RWPE1 (cell line): ENCODE data around the gene BRPF3.
"Not testable (repeated sequence)": the region's sequence is repeated elsewhere in the genome, so short reads cannot be mapped to it uniquely, and the experiment has no call there.

Source experiments
- CTCF ChIA-PET: fragments of 350-600 bp; sonication (Branson Sonifier 250); formaldehyde crosslinking; extraction: SDS; loops from one replicate; lab custom pipeline; 2021; lab: Yijun Ruan, JAX
- POLR2A ChIA-PET: fragments of 400-600 bp; formaldehyde crosslinking; extraction: SDS; loops from one replicate; lab custom pipeline; 2020; ENCODE audit warnings: antibody characterized with exemption; ENCODE audit not compliant: low non-redundant PET; lab: Yijun Ruan, JAX
- DNase-seq: peaks from one replicate; pipeline ENCODE4 v3.0.0; 2012; ENCODE audit warnings: low spot score
- H3K27ac ChIP-seq: fragments of 450-650 bp; 2 replicates; pipeline ENCODE4 v1.5.1; 2017
- CTCF ChIP-seq: fragments of 450-650 bp; conservative IDR thresholded peaks from 2 replicates; pipeline ENCODE4 v1.5.1; 2017; ENCODE audit warnings: low read depth, mild to moderate bottlenecking

The BRPF3 gene

GRCh38 chr6:36217188-36217587 lies 20.6 kb downstream of the BRPF3 start:
- no peak for DNase-seq
- no peak for TF ChIP-seq CTCF
- CTCF ChIA-PET = interaction anchor here (0.6 kb wide), 1 partner anchor 19 kb away, joined by 3 read pairs; no protein-coding TSS in a partner anchor
- no peak overlapping the region for H3K27ac ChIP-seq
- POLR2A ChIA-PET = interaction anchor here (0.7 kb wide), 1 partner anchor 66 kb away, joined by 3 read pairs; no protein-coding TSS in a partner anchor

- CTCF ChIA-PET = interaction anchor here (0.6 kb wide), 1 partner anchor 20 kb away, joined by 3 read pairs; no protein-coding TSS in a partner anchor
Observed at GRCh38 chr6:36217946-36218345, 21.4 kb downstream of the BRPF3 start.

GRCh38 chr6:36218516-36218915 lies 22.0 kb downstream of the BRPF3 start:
- CTCF ChIA-PET, POLR2A ChIA-PET, DNase-seq, H3K27ac ChIP-seq: not testable (repeated sequence)

More at GRCh38 chr6:36217946-36218345, 21.4 kb downstream of the BRPF3 start:
- H3K27ac ChIP-seq = no peak overlapping the region
- no peak for DNase-seq
- POLR2A ChIA-PET = no interaction called here
- TF ChIP-seq CTCF = no peak

- H3K27ac ChIP-seq = no peak overlapping the region
- DNase-seq = no peak
- TF ChIP-seq CTCF = no peak
- CTCF ChIA-PET = no interaction called here
- POLR2A ChIA-PET = no interaction called here
Observed at GRCh38 chr6:36219081-36219480, 22.5 kb downstream of the BRPF3 start.

GRCh38 chr6:36220226-36220625 lies 23.7 kb downstream of the BRPF3 start:
- TF ChIP-seq CTCF = no peak
- CTCF ChIA-PET = no interaction called here
- no peak for DNase-seq
- no peak overlapping the region for H3K27ac ChIP-seq
- POLR2A ChIA-PET = no interaction called here

- CTCF ChIA-PET = no interaction called here
- DNase-seq = no peak
- POLR2A ChIA-PET = no interaction called here
- H3K27ac ChIP-seq = no peak overlapping the region
- TF ChIP-seq CTCF = no peak
Observed at GRCh38 chr6:36221674-36222073, 25.1 kb downstream of the BRPF3 start.

- ChIA-PET POLR2A (no interaction called here), CTCF (no interaction called here)
- DNase-seq = no peak
- TF ChIP-seq CTCF = no peak
- H3K27ac ChIP-seq = no peak overlapping the region
Observed at GRCh38 chr6:36222924-36223323, 26.4 kb downstream of the BRPF3 start.
